Keratinocyte (primary cell): Measurements from ENCODE around the gene EYA4.

Experiments used
- CTCF ChIP-seq, 3 experiments: IDR thresholded peaks in 1 of 3; conservative IDR thresholded peaks in 1 of 3; optimal IDR thresholded peaks in 1 of 3; 2 replicates in 2 of 3; 3 replicates in 1 of 3; pipeline versions ENCODE3 to v1.5.1; 2011; ENCODE audit warnings: low read length in 3 of 3, mild to moderate bottlenecking in 3 of 3, moderate library complexity in 2 of 3, control low read depth in 1 of 3, inconsistent platforms in 1 of 3; ENCODE audit not compliant: insufficient read depth in 2 of 3; ENCODE audit errors: extremely low read depth in 1 of 3
- EZH2 ChIP-seq: IDR thresholded peaks from one replicate; pipeline ENCODE4 v1.6.1; 2012; ENCODE audit warnings: inconsistent platforms, mild to moderate bottlenecking, low read length, moderate library complexity

GRCh38 chr6:133251688-133252087 is 10.5 kb downstream of the EYA4 start:
- TF ChIP-seq CTCF (optimal IDR thresholded peaks at IDR 0.05 in 1 of 3, IDR thresholded peaks at IDR 0.05 in 1 of 3, conservative IDR thresholded peaks at IDR 0.05 in 1 of 3; ENCODE audit: extremely low read depth in 1 of 3, insufficient read depth in 2 of 3, low read length in 3 of 3), result no peak
- no peak for TF ChIP-seq EZH2
